Astrocyte of the hippocampus (primary cell): ENCODE data around the gene GDI1.

Experiments
- DNase-seq: peaks from one replicate; pipeline ENCODE4 v3.0.0; 2011; ENCODE audit warnings: low read depth, low spot score

The GDI1 gene

GRCh38 chrX:154408659-154409221, 28.2 kb upstream of the GDI1 start:
- no peak for DNase-seq

GRCh38 chrX:154409222-154409871, 27.6 kb upstream of the GDI1 start, which contains the start of gene DNASE1L1:
Gene DNASE1L1 (minus strand): TSS chrX:154409254. CDS start chrX:154405568, 3,686 bp downstream.
- DNase-seq = peak; percentile 95

GRCh38 chrX:154411981-154412340, 25.0 kb upstream of the GDI1 start:
- DNase-seq = peak; percentile 70

GRCh38 chrX:154412468-154412867, 24.5 kb upstream of the GDI1 start:
- DNase-seq = no peak

- DNase-seq = no peak
Measured at GRCh38 chrX:154413142-154413541, 23.8 kb upstream of the GDI1 start.

- DNase-seq = no peak
Measured at GRCh38 chrX:154417157-154417556, 19.8 kb upstream of the GDI1 start.

GRCh38 chrX:154419189-154419588, 17.8 kb upstream of the GDI1 start:
- no peak for DNase-seq

GRCh38 chrX:154419688-154420401, 17.1 kb upstream of the GDI1 start:
- no peak for DNase-seq

GRCh38 chrX:154420402-154420756, 16.6 kb upstream of the GDI1 start:
- no peak for DNase-seq

- no peak for DNase-seq
Measured at GRCh38 chrX:154426916-154427770, 9.8 kb upstream of the GDI1 start.

- peak; percentile 96 for DNase-seq
Measured at GRCh38 chrX:154428176-154429171, 8.5 kb upstream of the GDI1 start, which contains the start of gene ATP6AP1. Gene ATP6AP1 (plus strand): TSS chrX:154428677. CDS start chrX:154428693, 16 bp downstream.

GRCh38 chrX:154429711-154430110, 7.2 kb upstream of the GDI1 start:
- no peak for DNase-seq

GRCh38 chrX:154430479-154430878, 6.5 kb upstream of the GDI1 start:
- DNase-seq = no peak

GRCh38 chrX:154430916-154431315, 6.0 kb upstream of the GDI1 start:
- no peak for DNase-seq

GRCh38 chrX:154431341-154431740, 5.6 kb upstream of the GDI1 start:
- DNase-seq = no peak

GRCh38 chrX:154432210-154432609, 4.7 kb upstream of the GDI1 start:
- no peak for DNase-seq

- DNase-seq = no peak
Measured at GRCh38 chrX:154433605-154434004, 3.3 kb upstream of the GDI1 start.

GRCh38 chrX:154434394-154435168, 2.4 kb upstream of the GDI1 start:
- no peak for DNase-seq

GRCh38 chrX:154435171-154435733, 1.7 kb upstream of the GDI1 start:
- no peak for DNase-seq
